ENCODE data around the gene ADAMTS18. TPM values are rescaled to one million over a fixed set of nuclear protein-coding genes. Genes with fewer than 3 reads are reported as not detected.

The ADAMTS18 gene
- not detected in 2 replicates for total RNA-seq

GRCh38 chr16:77434530-77435271 lies at the start of gene ADAMTS18:
Gene ADAMTS18 (minus strand): TSS chr16:77435034. CDS start chr16:77434695, 339 bp downstream.

Other genes starting within 250 kb of the ADAMTS18 start
- gene MON1B, start 243.8 kb downstream of the ADAMTS18 start, total RNA-seq: 19.8 and 21.0 TPM in 2 replicates
- 0.34 and 1.0 TPM in 2 replicates for gene SYCE1L, start 235.6 kb downstream of the ADAMTS18 start, total RNA-seq